Measurements from ENCODE around the gene GIGYF2.

The GIGYF2 gene

DNA sequence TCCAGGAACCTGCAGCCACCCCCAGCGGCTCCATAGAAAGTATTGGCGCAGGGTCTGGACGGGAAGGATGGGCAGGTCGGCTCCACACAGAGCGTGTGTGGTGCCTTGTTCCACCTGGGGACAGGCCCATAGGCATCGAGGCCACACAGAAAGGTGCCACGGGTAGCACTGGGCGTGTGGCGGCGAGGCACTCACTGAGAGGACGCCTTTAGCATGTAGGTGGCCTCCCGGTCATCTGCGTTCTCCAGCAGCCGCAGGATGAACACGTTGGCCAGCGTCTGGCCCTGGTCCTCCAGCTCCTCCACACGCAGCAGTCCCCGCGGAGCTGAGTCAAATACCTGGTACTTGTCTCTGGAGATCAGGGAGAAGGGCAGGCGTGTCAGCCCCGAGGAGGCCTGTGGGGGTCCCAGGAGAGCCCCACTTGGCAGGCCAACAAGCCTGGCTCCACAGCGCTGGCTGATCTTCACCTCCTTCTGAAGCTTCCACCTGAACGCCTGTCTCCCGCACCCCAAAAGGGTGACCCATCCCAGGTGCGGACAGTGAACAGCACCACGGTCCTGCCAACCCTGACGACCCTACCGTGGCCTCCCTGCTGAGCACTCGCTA is 186.1 kb downstream of the GIGYF2 start:
- no peak for DNase-seq

DNA sequence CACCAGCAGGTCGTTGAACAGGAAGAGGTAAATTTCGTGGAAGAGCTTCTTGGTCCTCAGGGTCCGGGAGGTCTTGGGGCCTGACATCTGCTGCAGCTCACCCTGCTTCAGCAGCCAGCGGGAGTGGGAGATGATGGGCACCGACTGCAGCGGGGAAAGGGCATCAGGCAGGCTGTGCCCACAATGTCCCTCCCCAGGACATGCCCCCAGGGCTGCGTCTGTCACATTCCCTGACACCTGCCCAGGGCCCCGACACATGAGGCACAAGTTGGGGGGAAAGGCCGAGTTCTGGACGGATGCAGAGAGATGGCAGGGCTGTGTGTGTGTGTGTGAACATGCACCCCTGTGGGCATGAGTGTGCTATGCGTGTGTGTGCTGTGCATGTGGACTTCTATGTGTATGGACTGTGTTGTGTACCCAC is 186.9 kb downstream of the GIGYF2 start:
- DNase-seq, result no peak

DNA sequence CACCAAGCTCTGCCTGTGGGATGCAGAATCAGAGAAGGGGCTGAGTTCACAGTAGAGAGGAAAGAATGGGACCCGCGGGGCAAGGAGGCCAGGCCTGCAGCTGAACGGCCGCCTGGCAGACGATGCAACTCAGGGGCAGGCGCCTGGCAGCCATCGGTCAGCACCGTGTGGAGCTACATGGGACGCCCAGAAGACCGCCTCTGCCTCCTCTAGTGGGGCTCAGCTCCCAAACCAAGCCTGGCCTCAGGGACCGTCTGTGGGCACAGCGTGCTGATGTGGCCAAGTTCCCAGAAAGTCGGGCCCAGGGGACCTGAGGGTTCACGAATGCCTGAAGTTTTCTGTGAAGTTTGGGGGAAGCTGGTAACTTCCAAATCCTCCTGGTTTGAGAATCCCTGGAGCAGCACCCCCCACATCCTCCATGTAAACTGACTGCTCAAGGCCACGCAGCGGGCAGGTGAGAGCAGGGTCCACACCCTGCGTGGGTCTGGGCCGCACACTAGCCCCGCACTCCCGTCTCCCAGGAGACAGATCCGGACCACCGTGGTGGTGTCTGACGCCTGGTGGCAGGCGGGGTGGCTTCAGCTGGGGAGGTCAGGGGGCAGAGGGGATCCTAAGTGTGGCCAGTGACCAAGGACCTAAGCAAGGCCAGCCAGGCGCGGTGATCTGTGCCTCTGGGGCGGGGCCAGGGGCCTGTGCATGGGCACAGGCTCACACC is 187.6 kb downstream of the GIGYF2 start:
- DNase-seq, result no peak

DNA sequence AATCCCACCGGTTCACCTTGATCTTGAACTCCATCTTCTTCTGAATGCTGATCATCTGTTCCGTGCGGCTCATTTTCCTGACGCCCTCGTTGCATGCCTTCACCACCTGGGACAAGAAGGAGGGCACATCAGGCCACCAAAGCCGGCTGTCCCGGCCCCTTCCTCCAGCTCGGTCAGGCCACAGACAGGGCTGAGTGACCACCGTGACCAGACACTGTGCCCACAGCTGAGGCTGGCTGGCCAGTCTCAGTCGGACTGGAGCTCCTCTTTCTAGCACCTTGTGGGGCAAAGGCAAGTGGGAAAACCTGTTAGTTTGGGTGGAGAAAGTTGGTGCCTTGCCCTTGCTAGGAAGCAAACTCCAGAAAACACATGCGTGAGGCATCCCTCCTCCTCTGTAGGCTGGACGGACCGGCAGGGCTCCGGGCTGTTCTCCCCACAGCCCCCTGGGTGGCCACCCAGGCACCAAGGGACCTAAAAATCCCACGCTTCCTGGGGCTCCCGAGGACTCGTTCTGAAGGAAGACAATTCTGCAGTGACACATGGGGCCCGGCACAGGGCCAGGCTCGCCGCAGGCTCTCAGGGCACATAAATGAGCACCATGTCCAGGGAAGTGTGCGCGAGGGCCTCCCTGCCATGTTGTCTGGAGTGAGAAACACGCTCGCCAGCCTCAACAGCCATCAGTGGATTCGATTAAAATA is 188.3 kb downstream of the GIGYF2 start:
- DNase-seq, result no peak

DNA sequence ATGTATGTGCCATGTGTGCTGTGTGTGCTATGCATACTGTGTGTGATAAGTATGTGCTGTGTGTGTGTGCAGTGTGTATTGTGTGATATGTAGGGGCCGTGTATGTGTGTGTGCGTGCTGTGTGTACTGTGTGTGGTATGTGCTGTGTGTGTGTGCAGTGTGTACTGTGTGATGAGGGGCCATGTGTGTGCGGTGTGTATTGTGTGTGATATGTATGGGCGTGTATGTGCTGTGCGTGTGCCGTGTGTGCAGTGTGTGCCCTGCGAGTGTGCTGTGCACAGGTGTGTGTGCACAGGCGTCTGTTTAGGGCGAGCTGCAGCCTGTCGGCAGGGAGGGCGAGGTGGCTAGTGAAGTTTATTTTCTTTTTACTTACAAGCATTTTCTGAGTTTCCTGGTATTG is 189.0 kb downstream of the GIGYF2 start:
- no peak for DNase-seq

DNA sequence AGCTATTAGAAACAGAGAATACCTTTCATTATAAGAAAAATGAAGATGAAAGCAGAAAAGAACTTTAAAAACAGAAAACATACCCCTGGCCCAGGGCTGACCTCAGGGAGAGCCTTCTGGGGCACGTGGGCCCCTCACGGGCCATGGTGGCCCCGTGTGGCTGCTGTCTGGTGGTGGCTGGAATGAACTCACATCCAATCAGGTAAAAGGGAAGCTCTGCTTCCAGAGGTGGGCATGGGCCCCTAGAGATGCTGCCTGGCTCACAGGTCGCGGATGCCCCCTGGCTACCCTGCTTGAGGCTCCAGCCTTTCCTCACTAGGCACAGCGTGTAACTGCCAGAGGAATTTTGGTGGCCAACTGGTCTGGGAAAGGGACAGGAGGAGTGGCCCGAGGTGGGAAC is 189.5 kb downstream of the GIGYF2 start:
- DNase-seq, result no peak

DNA sequence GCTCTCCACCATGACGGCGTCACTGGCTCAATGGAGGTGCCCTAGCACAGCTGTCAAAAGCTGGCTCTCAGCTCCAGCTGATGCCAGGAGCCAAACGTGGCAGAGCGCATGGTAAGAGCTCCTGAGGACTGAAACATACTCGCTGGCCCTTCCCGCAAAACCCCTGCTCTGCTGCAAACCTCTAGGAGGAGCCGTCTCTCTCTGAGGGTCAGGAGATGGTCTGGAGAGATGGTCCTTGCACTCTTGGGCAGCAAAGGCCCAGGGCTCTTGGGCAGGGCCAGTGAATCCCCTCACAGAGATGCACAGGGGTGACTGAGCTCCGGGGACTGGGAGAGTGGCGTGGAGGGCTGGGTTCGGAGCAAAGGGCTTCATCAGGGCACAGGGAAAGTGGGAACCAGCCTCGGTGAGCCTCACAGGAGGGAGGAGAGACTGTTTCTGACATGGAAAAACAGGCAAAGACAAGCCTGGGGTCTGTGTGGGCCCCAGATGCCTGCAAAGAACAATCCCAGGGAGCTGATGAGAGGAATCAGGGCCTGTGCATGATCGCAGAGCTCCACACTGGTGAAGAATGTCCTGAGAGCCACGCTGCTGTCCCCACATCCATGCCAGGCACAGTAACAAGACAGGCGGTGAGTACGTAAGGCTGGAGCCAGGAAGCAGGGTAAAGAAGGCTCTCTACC is 190.2 kb downstream of the GIGYF2 start:
- no peak for DNase-seq

DNA sequence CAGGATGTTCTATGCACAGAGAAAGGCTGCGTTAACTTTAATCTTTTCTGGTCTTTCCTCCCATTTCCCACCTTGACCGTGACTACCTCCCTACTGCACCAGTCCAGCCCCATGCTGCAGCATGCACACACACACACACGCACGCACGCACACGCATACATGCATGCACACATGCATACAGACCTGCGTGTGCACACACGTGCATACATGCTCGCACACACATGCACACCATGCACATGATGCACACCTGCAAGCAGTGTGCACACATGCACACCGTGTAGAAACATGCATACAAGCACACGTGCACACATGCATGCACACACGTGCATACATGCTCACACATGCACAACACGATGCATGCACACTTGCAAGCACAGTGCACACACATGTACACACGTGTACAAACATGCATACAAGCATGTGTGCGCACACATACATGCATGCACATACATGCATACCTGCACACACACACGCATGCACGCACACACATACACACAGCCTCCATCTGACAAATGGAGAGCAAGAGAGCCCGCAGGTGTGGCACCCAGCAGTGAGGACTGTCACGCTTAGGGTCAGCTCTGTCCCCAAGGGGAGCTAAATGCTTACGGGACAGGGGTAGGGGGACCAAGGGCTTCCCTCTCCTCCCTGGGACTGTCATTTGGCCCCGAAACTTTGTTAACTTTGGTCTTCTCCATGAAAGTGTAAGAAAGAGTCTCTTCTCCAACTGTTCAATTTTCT is 191.1 kb downstream of the GIGYF2 start:
- no peak for DNase-seq

DNA sequence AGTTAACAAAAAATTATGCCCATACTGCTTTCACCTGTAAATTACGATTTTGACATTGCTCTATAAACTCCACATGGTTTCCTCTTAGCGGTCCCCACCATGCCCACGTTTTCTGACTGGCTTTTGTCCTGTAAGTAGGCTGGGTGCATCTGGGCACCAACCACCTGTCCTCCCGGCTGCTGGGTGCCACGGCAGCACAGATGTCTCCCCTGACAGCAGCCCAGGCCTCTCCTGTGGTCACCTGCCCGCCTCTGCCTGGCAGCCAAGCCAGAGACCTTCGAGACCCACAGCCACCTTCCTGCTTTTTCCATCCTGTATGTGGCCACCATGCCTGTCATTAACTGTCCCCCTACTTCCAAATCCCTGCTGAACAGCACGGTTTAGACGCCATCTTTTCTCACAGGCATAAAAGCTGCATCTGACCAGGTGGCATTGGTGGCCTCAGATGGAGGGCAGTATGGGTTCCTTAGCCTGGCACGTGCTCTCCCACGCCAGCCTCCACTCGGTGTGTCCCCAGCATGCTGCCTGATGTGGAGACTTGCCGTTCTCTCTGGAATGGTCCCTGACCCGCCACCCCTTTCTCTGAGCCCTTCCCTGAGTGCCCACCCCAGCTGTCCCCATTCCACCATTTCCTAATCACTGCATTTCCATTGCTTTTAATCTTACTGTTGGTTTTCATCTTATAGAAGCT is 191.9 kb downstream of the GIGYF2 start:
- no peak for DNase-seq

DNA sequence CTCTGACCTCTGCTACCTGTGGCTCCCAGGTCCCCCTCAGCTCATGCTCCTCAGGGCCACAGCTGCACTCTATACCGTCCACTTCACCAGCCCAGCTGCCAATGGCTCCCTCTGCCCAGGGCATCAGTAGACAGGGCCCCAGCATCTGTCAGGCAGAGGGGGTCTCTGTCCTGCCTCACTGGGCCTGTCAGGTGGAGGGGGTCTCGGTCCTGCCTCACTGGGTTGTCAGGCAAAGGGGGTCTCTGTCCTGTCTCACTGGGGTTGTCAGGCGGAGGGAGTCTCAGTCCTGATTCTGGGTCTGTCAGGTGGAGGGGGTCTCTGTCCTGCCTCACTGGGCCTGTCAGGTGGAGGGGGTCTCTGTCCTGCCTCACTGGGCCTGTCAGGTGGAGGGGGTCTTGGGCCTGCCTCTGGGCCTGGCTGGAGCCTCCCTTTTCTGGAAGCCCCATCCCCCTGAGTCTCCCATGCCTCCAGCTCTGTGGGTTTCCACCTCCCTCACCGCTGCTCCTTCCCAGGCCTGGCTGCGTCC is 192.8 kb downstream of the GIGYF2 start:
- DNase-seq, result no peak

DNA sequence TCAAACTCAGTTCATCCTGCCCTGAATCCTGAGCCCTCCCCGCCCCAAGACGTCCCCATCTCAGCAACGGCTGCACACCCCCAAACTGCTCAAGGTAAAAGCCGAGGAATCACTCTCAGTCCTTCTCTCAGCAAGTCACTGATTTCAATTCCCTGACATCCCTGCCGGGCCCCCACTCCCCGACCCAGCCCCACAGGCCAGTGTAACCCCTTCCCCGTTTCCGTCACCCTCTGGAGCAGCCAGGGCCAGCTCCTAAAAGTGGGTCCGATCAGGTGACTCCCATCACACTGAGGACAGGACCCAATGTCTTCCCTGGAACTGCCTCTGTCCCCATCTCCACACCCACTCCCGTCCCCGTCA is 193.4 kb downstream of the GIGYF2 start:
- DNase-seq, result no peak

DNA sequence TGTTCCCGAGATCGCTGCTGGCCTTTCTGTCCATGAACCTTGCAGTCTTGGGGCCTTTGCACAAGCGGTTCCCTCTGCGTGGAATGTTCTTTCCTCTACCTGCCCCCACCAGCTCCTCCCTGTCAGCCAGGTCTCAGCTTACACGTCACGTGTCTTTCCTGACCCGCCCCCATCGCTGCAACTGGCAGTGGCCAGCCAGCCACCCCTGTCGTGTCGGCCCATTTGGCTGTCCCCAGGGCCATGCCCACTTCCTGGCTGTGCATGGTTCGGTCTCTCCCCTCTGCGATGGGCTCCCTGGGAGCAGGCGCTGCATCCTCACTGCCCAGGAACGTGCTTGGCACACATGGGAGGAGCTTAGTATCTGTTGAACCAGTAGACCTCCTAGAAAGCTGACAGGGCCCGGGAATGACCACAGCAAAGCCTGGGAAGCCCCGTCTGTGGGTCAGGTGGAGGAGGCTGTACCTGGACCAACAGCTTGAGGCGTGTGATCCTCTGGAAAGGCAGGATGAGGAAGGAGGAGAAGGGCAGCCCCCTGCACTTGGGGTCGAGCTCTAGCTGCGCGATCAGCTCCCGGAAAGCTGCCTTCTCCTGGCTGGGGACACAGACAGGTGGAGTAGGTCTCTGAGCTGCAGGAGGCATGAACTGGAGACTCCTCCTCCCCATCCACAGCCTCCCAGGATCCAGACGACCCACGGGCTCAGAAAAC is 193.9 kb downstream of the GIGYF2 start:
- no peak for DNase-seq

DNA sequence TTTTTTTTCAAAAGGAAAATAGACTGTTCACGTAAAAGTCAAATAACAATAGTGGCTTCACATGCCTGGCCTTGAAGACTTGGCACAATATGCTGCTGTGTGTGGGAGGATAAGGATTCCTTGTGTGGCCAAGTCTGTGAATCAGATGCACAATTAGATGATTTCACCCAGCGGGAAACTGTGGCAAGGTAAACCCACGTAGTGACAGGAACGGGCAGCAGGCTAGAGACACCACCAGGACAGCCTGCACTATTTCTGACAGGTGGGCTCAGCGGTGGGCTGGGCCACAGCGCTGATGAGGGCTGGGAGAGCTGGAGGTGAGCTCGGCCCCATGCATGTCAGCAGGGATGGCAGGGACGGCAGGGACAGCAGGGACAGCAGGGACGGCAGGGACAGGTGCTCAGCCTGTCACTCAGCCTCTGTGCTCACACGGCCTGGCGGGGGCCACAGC is 194.5 kb downstream of the GIGYF2 start:
- DNase-seq, result no peak

DNA sequence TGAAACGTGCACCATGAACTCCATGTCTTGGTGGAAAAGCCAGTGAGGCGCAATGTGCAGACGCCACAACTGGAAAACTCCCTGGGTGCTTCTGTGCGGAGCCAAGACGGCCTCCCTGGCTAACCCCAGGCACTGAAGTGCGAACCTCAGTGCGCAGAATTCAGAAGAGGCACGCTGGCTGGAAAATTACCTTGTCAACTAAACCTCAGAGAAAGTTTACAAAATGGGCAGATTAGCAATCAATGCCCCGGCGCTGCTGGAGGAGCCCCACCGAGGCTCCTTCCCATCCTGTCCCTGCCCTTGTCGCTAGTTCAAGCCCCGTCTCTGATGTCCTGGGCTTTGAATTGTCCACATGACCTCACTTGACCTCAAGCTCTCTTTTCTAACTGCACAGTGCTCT is 195.1 kb downstream of the GIGYF2 start:
- no peak for DNase-seq

DNA sequence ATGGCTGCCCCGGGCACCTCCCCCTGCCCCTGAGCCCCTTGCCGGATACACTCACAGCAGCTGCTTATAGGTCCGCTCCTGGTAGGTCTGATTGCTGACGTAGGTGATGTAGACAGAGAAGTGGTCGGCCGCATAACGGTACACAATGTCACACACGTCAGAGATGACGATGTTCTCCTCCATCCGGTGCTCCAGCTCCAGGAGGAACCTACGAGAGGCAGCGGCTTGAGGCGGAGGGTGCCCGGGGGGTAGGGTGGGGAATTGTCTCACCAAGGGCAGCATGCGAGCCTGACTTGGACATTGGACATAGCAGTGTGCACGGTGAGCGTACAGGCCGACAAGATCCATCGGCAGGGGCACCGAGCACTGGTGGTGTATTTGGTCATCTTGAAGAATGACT is 195.7 kb downstream of the GIGYF2 start:
- DNase-seq, result no peak

DNA sequence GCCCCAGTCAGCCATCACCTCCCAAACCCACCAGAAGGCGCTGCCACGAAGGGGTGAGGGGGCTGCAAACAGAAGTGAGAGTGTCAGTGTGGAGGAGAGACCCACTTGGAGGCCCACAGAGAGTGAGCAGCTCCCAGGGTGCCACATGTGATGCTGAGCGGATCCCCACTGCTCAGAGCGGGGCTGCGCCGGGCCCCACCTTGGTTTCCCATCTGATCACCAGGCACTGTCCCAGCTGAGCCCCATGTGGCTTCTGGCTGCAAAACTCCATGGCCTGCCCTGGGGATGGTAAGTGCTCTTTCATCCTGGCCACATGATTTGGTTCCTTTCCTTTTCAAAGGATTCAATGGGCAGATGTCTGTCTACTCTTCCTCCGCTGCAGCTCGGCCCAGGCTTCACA is 196.7 kb downstream of the GIGYF2 start:
- DNase-seq, result no peak

DNA sequence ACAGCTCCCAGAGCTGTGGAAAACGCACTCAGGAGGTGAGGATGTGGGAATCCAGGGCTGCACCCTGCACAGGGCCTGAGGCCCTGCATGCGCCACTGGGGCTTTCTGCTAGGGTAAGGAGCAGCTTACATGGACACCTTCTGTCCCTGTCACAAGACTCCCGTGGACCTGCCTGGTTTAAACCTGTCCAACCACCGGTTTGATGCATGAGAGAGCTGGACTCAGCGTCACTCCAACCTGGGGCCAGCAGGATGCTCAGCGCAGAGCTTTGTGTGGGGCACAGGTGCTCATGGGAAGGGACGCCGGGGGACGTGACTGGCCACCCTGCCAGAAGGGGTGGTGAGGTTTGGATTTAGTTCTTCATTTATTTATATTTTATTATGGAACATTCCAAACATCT is 197.1 kb downstream of the GIGYF2 start:
- DNase-seq, result no peak

DNA sequence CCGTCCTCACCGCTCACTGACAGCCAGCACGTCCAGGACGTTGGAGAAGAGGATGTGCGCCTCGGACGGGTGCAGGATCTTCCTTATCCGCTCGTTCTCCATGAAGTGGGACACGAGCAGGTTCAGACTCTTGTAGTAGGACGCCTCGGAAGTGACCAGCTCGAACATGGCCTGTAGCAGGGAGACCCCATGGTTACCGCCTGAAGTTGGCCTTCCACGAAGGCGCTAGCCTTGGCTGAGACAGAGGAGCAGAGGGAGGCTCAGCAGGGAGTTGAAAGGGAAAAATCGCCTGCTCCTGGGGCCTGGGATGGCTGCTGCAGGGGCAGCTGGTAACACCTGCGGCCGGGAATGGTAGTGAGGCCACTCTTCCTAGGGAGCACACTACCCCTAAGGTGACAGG is 197.6 kb downstream of the GIGYF2 start:
- DNase-seq, result no peak

DNA sequence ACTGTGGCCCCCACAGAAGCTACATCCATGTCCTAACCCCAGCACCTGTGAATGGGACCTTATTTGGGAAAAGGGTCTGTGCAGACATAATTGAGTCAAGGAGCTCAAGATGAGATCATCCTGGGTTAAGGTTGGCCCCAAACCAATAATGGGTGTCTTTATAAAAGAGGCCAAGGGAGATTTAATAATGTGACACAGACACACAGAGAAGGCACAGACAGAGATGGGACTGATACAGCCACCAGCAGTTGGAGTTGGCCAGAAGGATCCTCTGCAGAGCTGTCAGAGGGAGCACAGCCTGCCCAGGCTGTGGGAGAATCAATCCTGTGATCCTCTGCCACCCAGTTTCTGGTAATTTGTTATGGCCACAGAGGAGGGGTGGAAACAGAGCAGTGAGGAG is 199.0 kb downstream of the GIGYF2 start:
- DNase-seq, result no peak

DNA sequence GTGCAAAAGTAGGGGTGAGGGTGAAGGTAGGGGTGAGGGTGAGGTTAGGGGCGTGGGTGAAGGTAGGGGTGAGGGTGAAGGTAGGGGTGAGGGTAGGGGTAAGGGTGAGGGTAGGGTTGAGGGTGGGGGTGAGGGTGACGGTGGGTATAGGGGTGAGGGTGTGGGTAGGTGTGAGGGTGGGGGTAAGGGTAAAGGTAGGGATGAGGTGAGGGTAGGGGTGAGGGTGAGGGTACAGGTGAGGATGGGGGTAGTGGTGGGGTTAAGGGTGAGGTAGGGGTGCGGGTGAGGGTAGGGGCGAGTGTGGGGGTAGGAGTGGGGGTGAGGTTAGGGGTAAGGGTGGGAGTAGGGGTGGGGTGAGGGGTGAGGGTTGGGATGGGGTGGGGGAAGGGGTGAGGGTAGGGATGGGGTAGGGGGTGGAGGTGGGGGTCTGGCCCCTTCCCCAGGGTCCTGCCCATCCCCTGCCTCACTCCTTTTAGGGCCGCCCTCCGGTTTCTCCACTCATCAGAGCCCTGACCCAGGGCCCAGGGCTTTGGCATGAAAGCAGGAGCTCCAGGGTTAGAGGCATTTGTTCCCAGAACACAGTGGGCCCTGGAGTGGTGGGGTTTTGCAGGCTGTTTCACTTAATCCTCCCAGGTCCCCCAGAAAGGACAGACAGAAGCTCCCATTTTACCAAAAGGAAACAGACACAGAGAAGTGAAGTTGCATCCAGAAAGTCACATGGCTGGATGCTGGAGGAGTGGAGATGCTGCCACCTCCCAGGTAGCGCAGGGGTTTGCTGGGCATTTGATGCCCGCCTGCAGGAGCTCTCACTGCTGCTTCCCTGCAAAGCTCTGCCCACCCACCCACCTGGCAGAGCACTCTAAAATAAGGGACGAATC is 199.8 kb downstream of the GIGYF2 start:
- no peak for DNase-seq
